ENCODE results near the gene PGAP2. TPM values are rescaled to one million over a fixed set of nuclear protein-coding genes. Genes with fewer than 3 reads are reported as not detected.
A peak's percentile ranks its signal among the peaks of the same experiment; 100 is the strongest.

The PGAP2 gene
- polyA plus RNA-seq, 3 donors from 2014 or later: 10.7 to 16.1 TPM; not detected in 1

GRCh38 chr11:3841426-3842350, 33.3 kb downstream of the PGAP2 start:
- H3K27me3 Mint-ChIP-seq (ENCODE audit: low read depth in 3 of 3): peaks cover 16 to 19% (median 18%) of the 10 kb centered on the region in 3 donors
- H3K36me3 Mint-ChIP-seq: no peaks in the 10 kb centered on the region
- peak; percentile 92 to 94 (median 93) for DNase-seq
- no peaks in the 10 kb centered on the region for H3K9me3 Mint-ChIP-seq
- H3K27ac Mint-ChIP-seq: peak overlapping the region; percentile 88 to 96 (median 94)
- peak overlapping the region; percentile 83 to 97 (median 88) for H3K4me3 Mint-ChIP-seq
- peaks cover 45% of the 10 kb centered on the region in 2 donors for H3K4me1 Mint-ChIP-seq

GRCh38 chr11:3843326-3843725, 35.0 kb downstream of the PGAP2 start:
- H3K36me3 Mint-ChIP-seq: no peaks in the 10 kb centered on the region
- H3K4me1 Mint-ChIP-seq: peaks cover 29% of the 10 kb centered on the region in 2 donors
- H3K27ac Mint-ChIP-seq: peak overlapping the region in 3 of 6 donors; percentile 30 to 80 (median 49)
- DNase-seq: no peak
- H3K4me3 Mint-ChIP-seq: peak overlapping the region in 1 of 5 donors; percentile 25
- peaks cover 14 to 21% (median 18%) of the 10 kb centered on the region in 3 donors for H3K27me3 Mint-ChIP-seq (ENCODE audit: low read depth in 3 of 3)
- no peaks in the 10 kb centered on the region for H3K9me3 Mint-ChIP-seq

- peak overlapping the region in 1 of 6 donors; percentile 14 for H3K27ac Mint-ChIP-seq
- no peak overlapping the region for H3K4me3 Mint-ChIP-seq
- H3K36me3 Mint-ChIP-seq: no peaks in the 10 kb centered on the region
- H3K9me3 Mint-ChIP-seq: no peaks in the 10 kb centered on the region
- no peak for DNase-seq
- H3K4me1 Mint-ChIP-seq: peaks cover 17 to 18% of the 10 kb centered on the region in 2 donors
- H3K27me3 Mint-ChIP-seq (ENCODE audit: low read depth in 3 of 3): peaks cover 6 to 10% (median 8%) of the 10 kb centered on the region in 3 donors
Measured at GRCh38 chr11:3845246-3845645, 36.9 kb downstream of the PGAP2 start.

- peaks cover 17 to 18% of the 10 kb centered on the region in 2 donors for H3K4me1 Mint-ChIP-seq
- H3K4me3 Mint-ChIP-seq: no peak overlapping the region
- H3K9me3 Mint-ChIP-seq: no peaks in the 10 kb centered on the region
- DNase-seq: no peak
- no peaks in the 10 kb centered on the region for H3K36me3 Mint-ChIP-seq
- H3K27ac Mint-ChIP-seq: peak overlapping the region in 1 of 6 donors; percentile 14
- H3K27me3 Mint-ChIP-seq (ENCODE audit: low read depth in 3 of 3): peaks cover 5 to 9% (median 8%) of the 10 kb centered on the region in 3 donors
Measured at GRCh38 chr11:3845670-3846069, 37.3 kb downstream of the PGAP2 start.

- Mint-ChIP-seq H3K4me3 (no peak overlapping the region), H3K4me1 (peaks cover 27 to 28% of the 10 kb centered on the region in 2 donors), H3K36me3 (no peaks in the 10 kb centered on the region), H3K9me3 (no peaks in the 10 kb centered on the region), H3K27me3 (ENCODE audit: low read depth in 3 of 3) (peaks cover 3 to 12% (median 8%) of the 10 kb centered on the region in 3 donors), H3K27ac (peak overlapping the region in 2 of 6 donors; percentile 19 to 32)
- peak; percentile 60 to 65 (median 62) for DNase-seq
Measured at GRCh38 chr11:3849297-3849874, 41.0 kb downstream of the PGAP2 start.

GRCh38 chr11:3853545-3853842, 45.1 kb downstream of the PGAP2 start:
- peak overlapping the region in 2 of 5 donors; percentile 88 to 91 for H3K4me3 Mint-ChIP-seq
- H3K36me3 Mint-ChIP-seq: no peaks in the 10 kb centered on the region
- H3K9me3 Mint-ChIP-seq: no peaks in the 10 kb centered on the region
- peaks cover 57 to 58% of the 10 kb centered on the region in 2 donors for H3K4me1 Mint-ChIP-seq
- H3K27ac Mint-ChIP-seq: peak overlapping the region; percentile 97 to 100 (median 99)
- H3K27me3 Mint-ChIP-seq (ENCODE audit: low read depth in 3 of 3): peaks cover 7 to 20% (median 16%) of the 10 kb centered on the region in 3 donors
- DNase-seq: no peak

GRCh38 chr11:3853899-3854659, 45.7 kb downstream of the PGAP2 start:
- Mint-ChIP-seq H3K4me1 (peaks cover 60 to 61% of the 10 kb centered on the region in 2 donors), H3K4me3 (peak overlapping the region; percentile 88 to 96 (median 91)), H3K9me3 (no peaks in the 10 kb centered on the region), H3K27ac (peak overlapping the region; percentile 97 to 100 (median 99)), H3K27me3 (ENCODE audit: low read depth in 3 of 3) (peaks cover 7 to 20% (median 14%) of the 10 kb centered on the region in 3 donors), H3K36me3 (no peaks in the 10 kb centered on the region)
- peak; percentile 66 to 71 (median 70) for DNase-seq

- Mint-ChIP-seq H3K9me3 (no peaks in the 10 kb centered on the region), H3K27me3 (ENCODE audit: low read depth in 3 of 3) (peaks cover 7 to 20% (median 13%) of the 10 kb centered on the region in 3 donors), H3K27ac (peak overlapping the region; percentile 97 to 100 (median 99)), H3K4me3 (peak overlapping the region; percentile 88 to 96 (median 91)), H3K4me1 (peaks cover 61 to 62% of the 10 kb centered on the region in 2 donors), H3K36me3 (no peaks in the 10 kb centered on the region)
- DNase-seq: no peak
Measured at GRCh38 chr11:3854660-3854976, 46.3 kb downstream of the PGAP2 start.

- Mint-ChIP-seq H3K4me3 (peak within 1 kb of the TSS; percentile 93 to 98 (median 96)), H3K27ac (peak within 1 kb of the TSS; percentile 97 to 100 (median 99)), H3K36me3 (no peaks in the 10 kb centered on the region), H3K9me3 (no peaks in the 10 kb centered on the region), H3K4me1 (peaks cover 67% of the 10 kb centered on the region in 2 donors), H3K27me3 (ENCODE audit: low read depth in 3 of 3) (peaks cover 7 to 20% (median 13%) of the 10 kb centered on the region in 3 donors)
- DNase-seq: peak; percentile 97
Measured at GRCh38 chr11:3854977-3855807, 46.8 kb downstream of the PGAP2 start, which contains the start of gene STIM1. Gene STIM1 (plus strand): TSS chr11:3855664. CDS start chr11:3856271, 607 bp downstream.

GRCh38 chr11:3855808-3856491, 47.6 kb downstream of the PGAP2 start:
- Mint-ChIP-seq H3K36me3 (no peaks in the 10 kb centered on the region), H3K4me3 (peak overlapping the region; percentile 93 to 98 (median 96)), H3K9me3 (no peaks in the 10 kb centered on the region), H3K27ac (peak overlapping the region; percentile 88 to 100 (median 96)), H3K27me3 (ENCODE audit: low read depth in 3 of 3) (peaks cover 7 to 20% (median 13%) of the 10 kb centered on the region in 3 donors), H3K4me1 (peaks cover 75% of the 10 kb centered on the region in 2 donors)
- peak; percentile 70 to 71 (median 70) for DNase-seq

GRCh38 chr11:3856856-3857553, 48.6 kb downstream of the PGAP2 start:
- Mint-ChIP-seq H3K27ac (peak overlapping the region; percentile 81 to 100 (median 96)), H3K9me3 (no peaks in the 10 kb centered on the region), H3K36me3 (no peaks in the 10 kb centered on the region), H3K4me3 (peak overlapping the region; percentile 93 to 98 (median 96)), H3K27me3 (ENCODE audit: low read depth in 3 of 3) (peaks cover 5 to 20% (median 13%) of the 10 kb centered on the region in 3 donors), H3K4me1 (peaks cover 84 to 85% of the 10 kb centered on the region in 2 donors)
- no peak for DNase-seq

- no peaks in the 10 kb centered on the region for H3K36me3 Mint-ChIP-seq
- no peaks in the 10 kb centered on the region for H3K9me3 Mint-ChIP-seq
- peak overlapping the region; percentile 93 to 98 (median 96) for H3K4me3 Mint-ChIP-seq
- peaks cover 5 to 20% (median 13%) of the 10 kb centered on the region in 3 donors for H3K27me3 Mint-ChIP-seq (ENCODE audit: low read depth in 3 of 3)
- DNase-seq: no peak
- peak overlapping the region; percentile 80 to 100 (median 85) for H3K27ac Mint-ChIP-seq
- peaks cover 86 to 88% of the 10 kb centered on the region in 2 donors for H3K4me1 Mint-ChIP-seq
Measured at GRCh38 chr11:3857628-3858027, 49.3 kb downstream of the PGAP2 start.
